ENCODE data around the gene RASGRP3.

The RASGRP3 gene

DNA sequence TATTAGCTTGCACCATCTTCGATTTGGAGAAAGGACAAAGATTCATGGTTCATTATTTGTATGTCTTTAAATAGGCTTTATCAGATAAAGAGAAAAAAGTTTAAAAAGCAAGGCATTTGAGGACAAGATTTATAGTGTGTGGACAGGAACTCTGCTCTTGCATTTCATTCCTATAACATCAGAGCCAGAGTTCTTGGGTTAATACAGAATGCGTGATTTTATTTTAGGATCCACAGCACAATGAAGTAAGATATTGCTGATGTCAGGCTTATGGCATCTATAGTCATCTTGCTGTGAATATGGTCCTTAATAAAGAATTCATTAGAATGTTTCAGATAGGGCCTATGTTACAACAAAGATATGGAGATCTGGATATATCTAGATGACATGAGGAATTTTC lies 19.7 kb downstream of the RASGRP3 start:
- H3K27ac ChIP-seq, result peak overlapping the region; percentile 40
- peak; percentile 37 for DNase-seq
- no peak for TF ChIP-seq CTCF (IDR thresholded peaks at IDR 0.05; ENCODE audit: low read depth, low read length, missing control alignments)
- H3K27me3 ChIP-seq (replicated peaks), result no peaks in the 10 kb centered on the region
- no peaks in the 10 kb centered on the region for H3K36me3 ChIP-seq (replicated peaks)
- no peak overlapping the region for H3K4me3 ChIP-seq (ENCODE audit: low read depth, low read length)
- in situ Hi-C loops (cut with HindIII; ENCODE audit: low pct_ligation_motif_present, low sequenced_read_pairs), result no loop called here

- Histone ChIP-seq H3K36me3 (replicated peaks) (no peaks in the 10 kb centered on the region), H3K27me3 (replicated peaks) (no peaks in the 10 kb centered on the region), H3K27ac (peak overlapping the region; percentile 40), H3K4me3 (ENCODE audit: low read depth, low read length) (no peak overlapping the region)
- peak; percentile 47 for DNase-seq
- TF ChIP-seq CTCF (IDR thresholded peaks at IDR 0.05; ENCODE audit: low read depth, low read length, missing control alignments), result no peak
- in situ Hi-C loops (cut with HindIII; ENCODE audit: low pct_ligation_motif_present, low sequenced_read_pairs), result no loop called here
Observed at GRCh38 chr2:33496726-33497125, 20.3 kb downstream of the RASGRP3 start.

- Histone ChIP-seq H3K36me3 (replicated peaks) (no peaks in the 10 kb centered on the region), H3K27ac (no peak overlapping the region), H3K27me3 (replicated peaks) (no peaks in the 10 kb centered on the region), H3K4me3 (ENCODE audit: low read depth, low read length) (no peak overlapping the region)
- no peak for DNase-seq
- no peak for TF ChIP-seq CTCF (IDR thresholded peaks at IDR 0.05; ENCODE audit: low read depth, low read length, missing control alignments)
- in situ Hi-C loops (cut with HindIII; ENCODE audit: low pct_ligation_motif_present, low sequenced_read_pairs), result no loop called here
Observed at GRCh38 chr2:33497221-33497650, 20.8 kb downstream of the RASGRP3 start.

DNA sequence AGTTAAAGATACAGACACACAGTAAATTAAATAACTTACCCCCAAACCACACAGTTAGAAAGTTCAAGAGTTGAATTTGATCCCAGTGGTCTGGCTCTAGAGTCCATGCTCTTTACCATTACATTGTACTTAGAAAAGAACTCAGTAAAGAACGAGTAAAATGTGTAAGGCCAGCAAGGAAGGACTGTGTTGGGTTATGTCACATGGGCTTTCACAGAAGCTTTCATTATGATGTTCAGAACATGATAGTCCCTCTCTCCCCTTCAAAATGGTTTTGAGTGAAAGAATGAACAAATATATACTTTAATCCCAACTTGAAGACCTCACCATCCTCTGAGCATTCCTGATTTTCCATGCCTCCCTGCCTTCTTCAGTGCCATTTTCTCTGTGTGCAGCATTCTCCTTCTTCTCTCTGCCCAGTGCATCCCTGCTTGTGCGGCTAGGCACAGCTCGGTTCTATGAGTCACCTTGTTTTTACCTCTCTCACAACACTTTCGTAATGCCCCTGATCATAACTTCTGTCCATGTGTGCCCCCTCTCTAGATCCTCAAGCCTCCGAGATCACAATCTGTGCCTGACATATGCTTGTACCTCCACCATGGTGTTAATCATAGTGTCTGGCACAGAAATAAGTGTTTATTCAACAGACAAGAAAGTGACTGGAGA lies 22.0 kb downstream of the RASGRP3 start:
- Histone ChIP-seq H3K27me3 (replicated peaks) (no peaks in the 10 kb centered on the region), H3K4me3 (ENCODE audit: low read depth, low read length) (no peak overlapping the region), H3K36me3 (replicated peaks) (no peaks in the 10 kb centered on the region), H3K27ac (no peak overlapping the region)
- no peak for DNase-seq
- no peak for TF ChIP-seq CTCF (IDR thresholded peaks at IDR 0.05; ENCODE audit: low read depth, low read length, missing control alignments)
- in situ Hi-C loops (cut with HindIII; ENCODE audit: low pct_ligation_motif_present, low sequenced_read_pairs), result no loop called here

DNA sequence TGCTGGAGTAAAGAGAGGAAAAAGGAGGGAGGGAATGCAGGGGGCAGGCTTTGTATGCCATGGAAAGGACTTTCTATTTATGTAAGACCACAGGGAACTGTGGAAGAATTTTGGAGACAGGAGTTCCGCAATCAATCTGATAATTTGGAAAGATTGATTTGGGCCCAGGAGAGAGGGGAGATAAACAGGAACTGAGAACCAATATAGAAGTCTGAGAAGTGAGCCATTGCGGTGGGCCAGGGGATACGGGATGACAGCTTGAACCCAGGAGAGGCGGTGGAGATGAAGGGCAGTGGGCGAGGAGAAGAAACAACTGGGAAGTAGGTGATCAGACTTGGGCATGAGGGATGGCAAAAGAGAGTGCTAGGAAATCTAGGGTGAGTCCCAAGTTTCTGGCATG lies 23.7 kb downstream of the RASGRP3 start:
- no peaks in the 10 kb centered on the region for H3K36me3 ChIP-seq (replicated peaks)
- in situ Hi-C loops (cut with HindIII; ENCODE audit: low pct_ligation_motif_present, low sequenced_read_pairs), result no loop called here
- no peak for DNase-seq
- no peaks in the 10 kb centered on the region for H3K27me3 ChIP-seq (replicated peaks)
- H3K27ac ChIP-seq, result no peak overlapping the region
- no peak for TF ChIP-seq CTCF (IDR thresholded peaks at IDR 0.05; ENCODE audit: low read depth, low read length, missing control alignments)
- no peak overlapping the region for H3K4me3 ChIP-seq (ENCODE audit: low read depth, low read length)

DNA sequence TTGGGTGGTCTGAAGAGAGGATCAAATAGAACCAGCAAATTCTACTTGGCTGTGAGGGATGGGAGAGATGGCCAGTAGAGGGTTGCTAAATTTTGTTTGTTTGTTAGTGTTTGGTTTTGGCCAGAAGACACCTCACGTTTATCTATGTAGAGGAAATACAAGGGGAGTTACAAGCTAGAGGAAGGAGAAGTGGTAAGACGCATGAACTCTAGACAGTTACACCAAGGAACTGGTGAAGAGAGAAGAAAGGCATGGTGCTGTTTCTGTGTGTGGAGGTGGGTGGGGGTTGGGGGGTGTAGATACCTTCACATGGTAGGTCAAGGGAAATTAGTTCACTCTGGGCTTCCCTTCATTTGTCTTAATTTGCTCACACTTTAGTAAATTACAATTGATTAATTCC lies 25.6 kb downstream of the RASGRP3 start:
- H3K36me3 ChIP-seq (replicated peaks), result no peaks in the 10 kb centered on the region
- no peak overlapping the region for H3K4me3 ChIP-seq (ENCODE audit: low read depth, low read length)
- no peaks in the 10 kb centered on the region for H3K27me3 ChIP-seq (replicated peaks)
- no peak overlapping the region for H3K27ac ChIP-seq
- DNase-seq, result no peak
- in situ Hi-C loops (cut with HindIII; ENCODE audit: low pct_ligation_motif_present, low sequenced_read_pairs), result no loop called here
- no peak for TF ChIP-seq CTCF (IDR thresholded peaks at IDR 0.05; ENCODE audit: low read depth, low read length, missing control alignments)
